Activated naive CD8-positive, alpha-beta T cell (primary cell): ENCODE data around the gene GPR162.
A peak's percentile ranks its signal among the peaks of the same experiment; 100 is the strongest.

Experiments
- H3K27ac Mint-ChIP-seq: one replicate; pipeline ENCODE4 v1.8.0; 2021; ENCODE audit warnings: mixed read lengths
- H3K27me3 Mint-ChIP-seq: one replicate; pipeline ENCODE4 v1.8.0; 2021; ENCODE audit warnings: mixed read lengths
- H3K36me3 Mint-ChIP-seq: one replicate; pipeline ENCODE4 v1.8.0; 2021; ENCODE audit warnings: mixed read lengths
- H3K4me1 Mint-ChIP-seq: one replicate; pipeline ENCODE4 v1.8.0; 2021; ENCODE audit warnings: low read depth, mixed read lengths
- H3K4me3 Mint-ChIP-seq: one replicate; pipeline ENCODE4 v1.8.0; 2021; ENCODE audit warnings: mild to moderate bottlenecking, mixed read lengths
- H3K9me3 Mint-ChIP-seq: one replicate; pipeline ENCODE4 v1.8.0; 2021; ENCODE audit warnings: low read depth, mixed read lengths

Gene GPR162

DNA sequence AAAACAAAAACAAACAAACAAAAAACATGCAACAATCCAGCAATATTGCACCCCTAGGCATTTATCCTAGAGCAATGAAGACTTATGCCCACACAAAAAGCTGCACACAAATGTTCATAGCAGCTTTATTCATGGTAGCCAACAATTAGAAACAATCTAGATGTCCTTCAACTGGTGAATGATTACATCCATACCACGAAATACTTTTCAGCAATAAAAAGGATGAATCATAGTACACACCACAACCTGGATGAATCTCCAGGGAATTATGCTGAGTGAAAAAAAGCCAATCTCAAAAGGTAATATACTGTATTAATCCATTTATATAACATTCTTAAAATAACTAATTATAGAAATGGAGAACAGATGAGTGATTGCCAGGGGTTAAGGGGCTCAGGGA is 14.5 kb upstream of the GPR162 start:
- Mint-ChIP-seq H3K27ac (no peak overlapping the region), H3K4me1 (no peaks in the 10 kb centered on the region), H3K9me3 (no peaks in the 10 kb centered on the region), H3K36me3 (no peaks in the 10 kb centered on the region), H3K4me3 (no peak overlapping the region), H3K27me3 (no peaks in the 10 kb centered on the region)

DNA sequence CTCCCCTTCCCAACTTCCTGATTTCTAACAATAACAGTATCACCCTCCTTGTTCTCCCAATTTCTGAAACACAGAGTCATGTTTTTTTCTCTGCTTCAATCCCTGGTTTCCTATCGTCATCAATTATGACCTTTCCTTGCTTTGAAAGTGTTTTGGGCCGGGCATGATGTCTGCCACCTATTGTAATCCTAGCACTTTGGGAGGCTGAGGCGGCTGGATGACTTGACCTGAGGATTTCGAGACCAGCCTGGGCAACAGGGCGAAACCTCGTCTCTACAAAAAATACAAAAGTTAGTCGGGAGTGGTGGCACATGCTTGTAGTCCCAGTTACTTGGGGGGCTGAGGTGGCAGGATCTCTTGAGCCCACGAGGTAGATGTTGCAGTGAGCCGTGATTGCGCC is 12.6 kb upstream of the GPR162 start:
- H3K27me3 Mint-ChIP-seq: peaks cover 1% of the 10 kb centered on the region
- H3K36me3 Mint-ChIP-seq: no peaks in the 10 kb centered on the region
- H3K4me3 Mint-ChIP-seq: no peak overlapping the region
- H3K9me3 Mint-ChIP-seq: no peaks in the 10 kb centered on the region
- H3K4me1 Mint-ChIP-seq: no peaks in the 10 kb centered on the region
- no peak overlapping the region for H3K27ac Mint-ChIP-seq

- H3K27me3 Mint-ChIP-seq: peaks cover 1% of the 10 kb centered on the region
- H3K4me3 Mint-ChIP-seq: no peak overlapping the region
- no peak overlapping the region for H3K27ac Mint-ChIP-seq
- H3K4me1 Mint-ChIP-seq: no peaks in the 10 kb centered on the region
- H3K9me3 Mint-ChIP-seq: no peaks in the 10 kb centered on the region
- no peaks in the 10 kb centered on the region for H3K36me3 Mint-ChIP-seq
These were observed 10.9 kb upstream of the GPR162 start for GRCh38 chr12:6810758-6811157.

- Mint-ChIP-seq H3K27me3 (peaks cover 1% of the 10 kb centered on the region), H3K4me3 (no peak overlapping the region), H3K9me3 (no peaks in the 10 kb centered on the region), H3K36me3 (no peaks in the 10 kb centered on the region), H3K27ac (no peak overlapping the region), H3K4me1 (no peaks in the 10 kb centered on the region)
These were observed 8.3 kb upstream of the GPR162 start for GRCh38 chr12:6813363-6813762.

- no peaks in the 10 kb centered on the region for H3K36me3 Mint-ChIP-seq
- H3K27me3 Mint-ChIP-seq: peaks cover 3% of the 10 kb centered on the region
- peaks cover 7% of the 10 kb centered on the region for H3K4me1 Mint-ChIP-seq
- no peaks in the 10 kb centered on the region for H3K9me3 Mint-ChIP-seq
- no peak overlapping the region for H3K4me3 Mint-ChIP-seq
- H3K27ac Mint-ChIP-seq: no peak overlapping the region
These were observed 5.0 kb upstream of the GPR162 start for GRCh38 chr12:6816598-6816997.

GRCh38 chr12:6817098-6817497 is 4.5 kb upstream of the GPR162 start:
- Mint-ChIP-seq H3K36me3 (no peaks in the 10 kb centered on the region), H3K4me3 (no peak overlapping the region), H3K27ac (no peak overlapping the region), H3K4me1 (peaks cover 10% of the 10 kb centered on the region), H3K27me3 (peaks cover 3% of the 10 kb centered on the region), H3K9me3 (no peaks in the 10 kb centered on the region)

DNA sequence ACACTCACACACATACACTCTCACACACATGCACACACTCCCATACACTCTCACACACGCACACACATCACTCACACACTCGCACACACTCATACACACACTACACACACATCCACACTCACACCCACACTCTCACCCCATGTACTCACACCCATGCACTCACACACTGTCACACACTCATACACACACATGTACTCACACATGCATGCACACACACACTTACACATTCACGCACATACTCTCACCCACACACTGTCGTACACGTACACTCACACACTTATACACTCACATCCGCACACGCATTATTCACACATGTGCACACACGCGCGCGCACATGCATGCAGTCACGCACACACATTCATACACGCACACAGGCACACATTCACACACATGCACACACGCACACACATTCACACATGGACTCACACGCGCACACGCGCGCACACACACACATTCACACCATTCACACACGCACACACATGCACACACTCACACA is 3.9 kb upstream of the GPR162 start:
- no peak overlapping the region for H3K4me3 Mint-ChIP-seq
- peaks cover 5% of the 10 kb centered on the region for H3K27me3 Mint-ChIP-seq
- no peaks in the 10 kb centered on the region for H3K36me3 Mint-ChIP-seq
- H3K4me1 Mint-ChIP-seq: peaks cover 10% of the 10 kb centered on the region
- H3K9me3 Mint-ChIP-seq: no peaks in the 10 kb centered on the region
- no peak overlapping the region for H3K27ac Mint-ChIP-seq

DNA sequence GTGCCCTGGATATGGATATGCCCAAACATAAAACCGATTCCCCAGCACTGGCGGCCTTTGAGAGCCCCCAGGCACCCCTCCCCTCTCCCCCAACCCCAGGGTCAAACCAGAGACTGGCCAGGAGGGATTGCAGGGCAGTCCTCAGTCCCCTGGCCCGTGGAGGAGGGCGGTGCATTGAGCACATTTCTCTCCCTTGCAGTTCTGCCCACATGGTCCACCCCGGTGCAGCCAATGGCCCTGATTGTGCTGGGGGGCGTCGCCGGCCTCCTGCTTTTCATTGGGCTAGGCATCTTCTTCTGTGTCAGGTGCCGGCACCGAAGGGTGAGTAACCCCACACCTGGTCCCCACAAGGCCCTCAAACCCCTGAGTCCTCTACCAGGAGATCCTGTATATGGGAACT is 3.4 kb upstream of the GPR162 start:
- Mint-ChIP-seq H3K4me1 (peaks cover 10% of the 10 kb centered on the region), H3K27ac (no peak overlapping the region), H3K9me3 (no peaks in the 10 kb centered on the region), H3K27me3 (peaks cover 8% of the 10 kb centered on the region), H3K36me3 (no peaks in the 10 kb centered on the region), H3K4me3 (no peak overlapping the region)

- Mint-ChIP-seq H3K4me3 (no peak overlapping the region), H3K27me3 (peaks cover 8% of the 10 kb centered on the region), H3K4me1 (peaks cover 10% of the 10 kb centered on the region), H3K36me3 (no peaks in the 10 kb centered on the region), H3K9me3 (no peaks in the 10 kb centered on the region), H3K27ac (no peak overlapping the region)
These were observed 3.0 kb upstream of the GPR162 start for GRCh38 chr12:6818645-6819044.

DNA sequence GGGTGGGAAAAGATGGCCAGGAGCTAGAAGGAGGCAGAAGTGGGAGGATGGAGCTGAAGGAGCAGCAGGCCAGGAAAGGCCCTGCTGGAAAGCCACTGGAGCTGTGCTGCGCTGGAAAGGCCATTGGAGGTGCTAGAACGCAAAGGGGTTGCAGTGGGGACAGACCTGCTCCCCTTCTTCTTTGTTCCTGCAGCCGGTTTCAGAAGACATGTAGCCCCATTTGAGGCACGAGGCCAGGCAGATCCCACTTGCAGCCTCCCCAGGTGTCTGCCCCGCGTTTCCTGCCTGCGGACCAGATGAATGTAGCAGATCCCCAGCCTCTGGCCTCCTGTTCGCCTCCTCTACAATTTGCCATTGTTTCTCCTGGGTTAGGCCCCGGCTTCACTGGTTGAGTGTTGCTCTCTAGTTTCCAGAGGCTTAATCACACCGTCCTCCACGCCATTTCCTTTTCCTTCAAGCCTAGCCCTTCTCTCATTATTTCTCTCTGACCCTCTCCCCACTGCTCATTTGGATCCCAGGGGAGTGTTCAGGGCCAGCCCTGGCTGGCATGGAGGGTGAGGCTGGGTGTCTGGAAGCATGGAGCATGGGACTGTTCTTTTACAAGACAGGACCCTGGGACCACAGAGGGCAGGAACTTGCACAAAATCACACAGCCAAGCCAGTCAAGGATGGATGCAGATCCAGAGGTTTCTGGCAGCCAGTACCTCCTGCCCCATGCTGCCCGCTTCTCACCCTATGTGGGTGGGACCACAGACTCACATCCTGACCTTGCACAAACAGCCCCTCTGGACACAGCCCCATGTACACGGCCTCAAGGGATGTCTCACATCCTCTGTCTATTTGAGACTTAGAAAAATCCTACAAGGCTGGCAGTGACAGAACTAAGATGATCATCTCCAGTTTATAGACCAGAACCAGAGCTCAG is 2.3 kb upstream of the GPR162 start:
- Mint-ChIP-seq H3K27me3 (peaks cover 9% of the 10 kb centered on the region), H3K27ac (no peak overlapping the region), H3K36me3 (no peaks in the 10 kb centered on the region), H3K4me3 (no peak overlapping the region), H3K9me3 (no peaks in the 10 kb centered on the region), H3K4me1 (peaks cover 10% of the 10 kb centered on the region)

DNA sequence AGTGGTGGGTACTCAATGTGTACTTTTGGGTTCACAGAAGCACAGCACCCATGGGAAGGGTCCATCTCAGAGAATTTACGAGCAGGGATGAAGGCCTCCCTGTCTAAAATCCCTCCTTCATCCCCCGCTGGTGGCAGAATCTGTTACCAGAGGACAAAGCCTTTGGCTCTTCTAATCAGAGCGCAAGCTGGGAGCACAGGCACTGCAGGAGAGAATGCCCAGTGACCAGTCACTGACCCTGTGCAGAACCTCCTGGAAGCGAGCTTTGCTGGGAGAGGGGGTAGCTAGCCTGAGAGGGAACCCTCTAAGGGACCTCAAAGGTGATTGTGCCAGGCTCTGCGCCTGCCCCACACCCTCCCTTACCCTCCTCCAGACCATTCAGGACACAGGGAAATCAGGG is 1.5 kb upstream of the GPR162 start:
- peaks cover 10% of the 10 kb centered on the region for H3K4me1 Mint-ChIP-seq
- H3K4me3 Mint-ChIP-seq: no peak overlapping the region
- no peaks in the 10 kb centered on the region for H3K9me3 Mint-ChIP-seq
- H3K27me3 Mint-ChIP-seq: peaks cover 15% of the 10 kb centered on the region
- H3K27ac Mint-ChIP-seq: no peak overlapping the region
- H3K36me3 Mint-ChIP-seq: no peaks in the 10 kb centered on the region

- peak overlapping the region; percentile 27 for H3K4me3 Mint-ChIP-seq
- H3K27me3 Mint-ChIP-seq: peaks cover 22% of the 10 kb centered on the region
- H3K27ac Mint-ChIP-seq: no peak overlapping the region
- H3K36me3 Mint-ChIP-seq: no peaks in the 10 kb centered on the region
- H3K9me3 Mint-ChIP-seq: no peaks in the 10 kb centered on the region
- peaks cover 17% of the 10 kb centered on the region for H3K4me1 Mint-ChIP-seq
These were observed 960 bp downstream of the GPR162 start for GRCh38 chr12:6822426-6823135.

- Mint-ChIP-seq H3K27ac (no peak overlapping the region), H3K27me3 (peaks cover 22% of the 10 kb centered on the region), H3K4me1 (peaks cover 20% of the 10 kb centered on the region), H3K4me3 (no peak overlapping the region), H3K9me3 (no peaks in the 10 kb centered on the region), H3K36me3 (no peaks in the 10 kb centered on the region)
These were observed 1.8 kb downstream of the GPR162 start for GRCh38 chr12:6823182-6824084.

DNA sequence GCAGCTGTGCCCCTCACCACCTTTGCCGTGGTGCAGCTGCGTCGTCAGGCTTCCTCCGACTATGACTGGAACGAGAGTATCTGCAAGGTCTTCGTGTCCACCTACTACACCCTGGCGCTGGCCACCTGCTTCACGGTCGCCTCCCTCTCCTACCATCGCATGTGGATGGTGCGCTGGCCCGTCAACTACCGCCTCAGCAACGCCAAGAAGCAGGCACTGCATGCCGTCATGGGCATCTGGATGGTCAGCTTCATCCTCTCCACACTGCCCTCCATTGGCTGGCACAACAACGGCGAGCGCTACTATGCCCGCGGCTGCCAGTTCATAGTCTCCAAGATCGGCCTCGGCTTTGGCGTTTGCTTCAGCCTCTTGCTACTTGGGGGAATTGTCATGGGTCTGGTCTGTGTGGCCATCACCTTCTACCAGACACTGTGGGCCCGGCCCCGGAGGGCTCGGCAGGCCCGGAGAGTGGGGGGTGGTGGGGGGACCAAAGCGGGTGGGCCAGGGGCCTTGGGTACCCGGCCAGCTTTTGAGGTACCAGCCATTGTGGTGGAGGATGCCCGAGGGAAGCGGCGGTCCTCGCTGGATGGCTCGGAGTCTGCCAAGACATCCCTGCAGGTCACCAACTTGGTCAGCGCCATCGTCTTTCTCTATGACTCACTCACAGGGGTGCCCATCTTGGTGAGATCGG is 2.6 kb downstream of the GPR162 start:
- peaks cover 25% of the 10 kb centered on the region for H3K4me1 Mint-ChIP-seq
- H3K36me3 Mint-ChIP-seq: no peaks in the 10 kb centered on the region
- H3K27me3 Mint-ChIP-seq: peaks cover 22% of the 10 kb centered on the region
- no peak overlapping the region for H3K4me3 Mint-ChIP-seq
- no peak overlapping the region for H3K27ac Mint-ChIP-seq
- no peaks in the 10 kb centered on the region for H3K9me3 Mint-ChIP-seq
